Right ventricle myocardium superior (tissue), 1 donor: ENCODE results near the gene AANAT. TPM values are rescaled to one million over a fixed set of nuclear protein-coding genes. Genes with fewer than 3 reads are reported as not detected.

Source experiments
- ATAC-seq: fragments of 200-7000 bp; cut with Tn5 transposase; one replicate; pipeline ENCODE4 v1.9.1; 2020; ENCODE audit warnings: mild to moderate bottlenecking; ENCODE audit not compliant: poor library complexity
- DNase-seq: peaks from one replicate; pipeline ENCODE4 v3.0.0-alpha.2; 2020
- intact Hi-C: fragments of 100-400 bp; cut with DNase I; formaldehyde crosslinking; loops from one replicate; pipeline ENCODE4 v1.11.2; 2022
- long read RNA-seq: library from polyadenylated mRNA; unstranded; transcript quantifications from one replicate; pipeline ENCODE4 v2.0.0, GENCODE V29; 2021
- total RNA-seq: library from RNA; stranded (reverse); fragmentation: NEBNext Ultra II Directional; extraction: Animal tissue kit (Norgen Biotek cat#: 25700); gene quantifications from one replicate; pipeline ENCODE4 v1.2.1, GENCODE V29; 2021
- donor health status: DM: no; HTN: yes; CAD: no; lungs with severe emphysema.

AANAT gene
- total RNA-seq = not detected
- long read RNA-seq = 0 reads

- DNase-seq (peak; percentile 31), ATAC-seq (no peak)
- intact Hi-C loops = loop anchor here (2.0 to 10.0 kb wide), 2 partner anchors 39 to 157 kb away; no protein-coding TSS in a partner anchor
These were observed at the start of gene AANAT for GRCh38 chr17:76467366-76467765. Gene AANAT (plus strand): TSS chr17:76467603. CDS start chr17:76468747, 1,144 bp downstream.

- DNase-seq (no peak), ATAC-seq (peak; percentile 47)
- intact Hi-C loops = no loop called here
These were observed 47.7 kb upstream of the AANAT start for GRCh38 chr17:76419576-76420260.

GRCh38 chr17:76420356-76421043 is 46.9 kb upstream of the AANAT start:
- peak; percentile 9 for ATAC-seq
- intact Hi-C loops = no loop called here

DNA sequence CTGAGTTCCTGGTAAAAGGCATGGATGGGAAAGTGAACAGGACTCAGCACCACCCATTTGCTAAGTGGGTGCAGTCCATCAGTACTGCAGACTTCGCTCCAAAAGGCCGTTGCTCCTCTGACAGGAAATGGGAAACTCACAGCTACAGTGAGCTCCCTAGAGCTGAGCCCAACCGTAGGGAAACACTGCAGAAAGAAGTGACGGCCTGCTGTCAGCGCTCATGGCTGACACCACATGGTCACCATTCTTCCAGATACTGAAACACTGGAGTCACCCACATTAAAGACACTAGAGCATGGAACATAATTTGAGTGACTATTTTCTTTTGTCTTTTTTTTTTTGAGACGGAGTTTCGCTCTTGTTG is 46.4 kb upstream of the AANAT start:
- no peak for DNase-seq
- ATAC-seq = peak; percentile 85
- intact Hi-C loops = no loop called here

More at GRCh38 chr17:76420356-76421043, 46.9 kb upstream of the AANAT start:
- no peak for DNase-seq

DNA sequence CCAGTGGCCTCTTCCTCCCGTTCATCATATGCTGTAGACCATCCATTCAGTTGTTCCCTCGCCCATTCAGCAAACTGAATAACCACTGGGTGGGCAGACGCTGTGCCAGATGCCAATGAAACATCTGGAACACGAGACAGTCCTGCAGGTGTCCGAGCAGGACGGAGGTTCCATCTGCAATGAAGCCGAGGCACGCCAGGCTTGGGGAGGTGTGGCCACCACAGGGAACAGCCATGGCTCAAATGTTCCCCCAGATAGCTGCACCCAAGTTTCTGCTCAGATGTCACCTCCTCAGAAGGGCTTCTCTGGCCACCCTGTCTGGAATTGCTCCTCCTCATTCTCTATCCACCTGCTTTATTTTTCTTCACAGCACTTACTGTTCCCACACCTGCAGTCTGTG is 45.0 kb upstream of the AANAT start:
- ATAC-seq = no peak
- intact Hi-C loops = no loop called here
- DNase-seq = no peak

DNA sequence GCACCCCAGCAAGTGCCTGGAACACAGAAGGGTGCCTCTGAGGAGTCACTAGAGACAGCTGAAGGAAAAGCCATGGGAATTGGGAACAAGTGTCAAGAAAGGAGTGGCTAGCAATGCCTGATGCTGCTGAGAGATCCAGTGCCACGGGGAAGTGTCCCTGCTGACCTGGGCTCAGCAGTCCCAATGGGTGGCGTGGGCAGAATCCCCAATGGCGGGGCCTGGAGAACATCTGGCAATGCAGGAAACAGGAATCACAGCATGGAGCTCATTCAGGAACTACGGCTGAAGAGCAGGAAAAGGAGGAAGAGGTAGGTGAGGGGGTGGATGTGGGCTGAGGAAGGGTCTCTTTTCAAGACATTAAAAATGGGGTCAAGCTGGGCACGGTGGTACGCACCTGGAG is 44.5 kb upstream of the AANAT start:
- intact Hi-C loops = no loop called here
- no peak for ATAC-seq
- DNase-seq = no peak

DNA sequence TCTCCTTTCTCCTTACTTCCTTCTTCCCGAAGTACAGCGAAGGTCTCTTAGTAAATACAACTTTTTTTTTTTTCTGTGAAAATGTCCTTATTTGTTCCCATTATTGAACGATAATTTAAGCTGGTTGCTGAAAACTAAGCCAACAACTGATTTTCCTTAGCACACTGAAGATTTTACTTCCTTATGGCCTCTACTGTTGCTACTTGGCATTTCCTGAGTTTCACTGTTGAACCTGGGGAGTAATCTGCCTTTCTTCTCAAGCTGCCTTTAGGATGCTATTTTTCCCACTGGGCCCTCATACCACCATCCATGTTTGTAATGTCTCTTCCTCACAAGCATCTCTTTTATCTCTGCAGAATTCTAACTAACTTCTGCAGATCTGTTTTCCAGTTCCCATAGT is 40.5 kb upstream of the AANAT start:
- ATAC-seq (no peak), DNase-seq (no peak)
- intact Hi-C loops = no loop called here

- intact Hi-C loops = no loop called here
- ATAC-seq (no peak), DNase-seq (peak; percentile 56)
These were observed 39.7 kb upstream of the AANAT start for GRCh38 chr17:76427501-76428231.

DNA sequence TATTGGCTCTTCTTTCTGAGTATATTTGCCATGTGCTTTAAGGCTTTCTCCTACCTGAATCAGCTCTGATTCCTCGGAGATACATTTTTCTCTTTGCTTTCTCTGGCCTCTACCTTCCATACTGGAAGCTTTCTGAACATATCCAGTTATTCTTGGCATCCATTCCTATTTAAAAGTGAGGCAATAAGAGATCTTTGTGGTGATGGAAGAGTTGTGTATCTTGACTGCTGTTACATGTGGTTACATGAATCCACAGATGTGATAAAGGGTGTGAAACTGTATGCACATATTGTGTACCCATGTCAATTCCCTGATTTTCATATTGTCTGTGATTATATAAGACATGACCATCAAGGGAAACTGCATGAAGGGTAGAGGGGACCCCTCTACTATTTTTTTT is 38.9 kb upstream of the AANAT start:
- DNase-seq = no peak
- intact Hi-C loops = no loop called here
- no peak for ATAC-seq

DNA sequence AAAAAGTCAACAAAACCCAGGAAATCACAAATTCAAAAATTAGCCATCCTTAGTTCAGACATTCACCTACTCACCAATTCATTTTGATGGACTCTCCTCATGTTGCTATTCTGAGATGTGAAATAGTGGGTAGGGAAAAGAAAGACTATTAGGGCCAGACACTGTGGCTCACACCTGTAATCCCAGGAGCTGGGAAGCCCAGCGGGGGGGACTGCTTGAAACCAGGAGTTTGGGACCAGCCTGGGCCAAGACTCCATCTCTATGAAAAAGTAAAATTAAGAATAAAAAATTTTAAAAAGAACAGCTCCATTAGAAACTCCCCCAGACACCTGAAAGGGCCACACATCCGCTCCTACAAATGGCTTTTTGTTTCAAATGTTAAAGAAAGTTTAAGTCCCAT is 35.9 kb upstream of the AANAT start:
- DNase-seq (no peak), ATAC-seq (no peak)
- intact Hi-C loops = no loop called here

DNA sequence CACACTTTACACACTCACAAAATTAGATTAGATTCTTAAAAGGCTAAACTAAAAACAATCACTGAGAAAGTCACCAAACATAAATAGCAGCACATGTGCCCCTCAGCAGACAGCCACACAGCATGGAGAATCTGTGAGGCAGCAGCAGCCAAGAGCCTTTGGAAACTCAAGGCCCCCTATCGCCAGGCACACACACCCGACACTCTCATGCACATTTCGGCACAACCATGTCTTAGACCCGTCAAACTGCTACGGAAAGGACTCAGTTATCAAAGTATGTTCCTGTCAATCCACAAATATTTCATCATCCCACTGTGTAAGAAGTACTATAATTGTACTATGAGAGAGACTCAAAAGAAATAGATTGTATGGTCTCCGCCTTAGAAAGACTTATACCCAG is 35.4 kb upstream of the AANAT start:
- ATAC-seq (peak; percentile 69), DNase-seq (no peak)
- intact Hi-C loops = no loop called here

GRCh38 chr17:76432712-76433336 is 34.6 kb upstream of the AANAT start:
- ATAC-seq (peak; percentile 18), DNase-seq (no peak)
- intact Hi-C loops = no loop called here

DNA sequence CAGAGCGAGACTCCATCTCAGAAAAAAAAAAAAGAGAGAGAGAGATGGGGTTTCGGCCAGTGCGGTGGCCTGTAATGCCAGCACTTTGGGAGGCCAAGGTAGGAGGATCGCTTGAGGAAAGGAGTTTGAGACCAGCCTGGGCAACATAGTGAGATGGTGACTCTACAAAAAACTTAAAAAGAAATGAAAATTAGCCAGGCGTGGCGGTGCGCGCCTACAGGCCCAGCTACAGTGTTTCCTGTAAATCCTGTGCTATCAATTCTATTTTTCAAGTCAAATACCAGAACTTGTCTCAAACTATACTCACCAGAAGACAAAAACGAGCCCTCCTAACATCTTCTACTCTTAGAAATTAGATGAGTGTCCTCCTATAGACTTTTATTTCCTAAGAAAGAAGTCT is 33.7 kb upstream of the AANAT start:
- no peak for ATAC-seq
- intact Hi-C loops = no loop called here
- no peak for DNase-seq

DNA sequence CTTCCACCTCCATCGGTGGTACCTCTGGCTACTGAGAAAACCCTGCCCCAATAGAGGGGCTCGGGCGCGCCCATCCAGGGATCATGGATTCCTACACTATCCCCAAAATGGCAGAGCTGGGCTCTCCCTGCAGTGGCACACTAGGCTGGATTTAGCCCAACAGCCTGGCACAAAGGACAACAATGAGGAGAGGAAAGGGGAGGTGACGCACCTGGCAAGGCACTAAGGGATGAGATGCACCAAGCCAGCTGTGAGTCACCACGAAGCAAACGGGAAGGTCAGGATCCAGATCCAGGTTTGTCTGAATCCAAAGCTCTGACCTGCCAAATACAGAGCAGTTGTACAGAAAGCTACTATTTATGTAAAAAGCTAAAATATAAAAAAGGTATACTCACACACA is 32.5 kb upstream of the AANAT start:
- peak; percentile 8 for ATAC-seq
- DNase-seq = no peak
- intact Hi-C loops = no loop called here

DNA sequence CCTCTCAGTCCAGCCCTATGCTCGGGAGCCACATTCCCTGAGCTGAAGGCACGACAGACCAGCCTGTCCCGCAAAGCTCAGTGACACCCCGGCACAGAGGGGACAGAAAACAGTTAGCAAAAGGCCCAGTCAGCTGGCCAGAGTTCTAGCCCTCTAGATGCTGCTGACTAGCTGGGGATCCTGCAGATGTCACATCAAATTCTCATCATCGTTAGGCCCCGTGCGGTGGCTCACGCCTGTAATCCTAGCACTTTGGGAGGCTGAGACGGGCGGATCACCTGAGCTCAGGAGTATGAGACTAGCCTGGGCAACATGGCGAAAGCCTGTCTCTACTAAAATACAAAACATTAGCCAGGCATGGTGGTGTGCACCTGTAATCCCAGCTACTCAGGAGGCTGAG is 31.7 kb upstream of the AANAT start:
- intact Hi-C loops = no loop called here
- DNase-seq (no peak), ATAC-seq (no peak)

- DNase-seq (no peak), ATAC-seq (no peak)
- intact Hi-C loops = no loop called here
These were observed 29.7 kb upstream of the AANAT start for GRCh38 chr17:76437467-76438402.

DNA sequence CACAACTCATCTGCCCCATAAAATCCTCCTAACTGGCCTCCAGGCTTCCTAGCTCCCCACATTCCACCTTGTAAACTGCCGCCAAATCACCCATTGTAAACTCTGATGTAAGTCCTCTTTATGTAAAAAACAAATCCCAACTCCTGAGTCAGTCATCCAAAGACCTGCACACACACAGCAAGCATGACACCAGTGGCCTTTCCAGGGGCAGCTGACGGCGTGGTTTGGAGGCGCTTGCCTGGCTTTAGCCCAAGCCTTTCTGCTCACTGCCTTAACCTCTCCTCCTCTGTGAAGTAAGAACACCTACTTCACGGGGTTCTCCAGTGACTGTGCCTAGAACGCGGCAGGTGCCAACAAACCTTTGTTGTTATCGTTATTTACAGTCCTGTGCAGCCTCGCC is 28.5 kb upstream of the AANAT start:
- no peak for DNase-seq
- intact Hi-C loops = no loop called here
- no peak for ATAC-seq

- DNase-seq = no peak
- intact Hi-C loops = no loop called here
- no peak for ATAC-seq
These were observed 28.0 kb upstream of the AANAT start for GRCh38 chr17:76439314-76439928.
